ENCODE measurements around the gene E2F6.

DNA sequence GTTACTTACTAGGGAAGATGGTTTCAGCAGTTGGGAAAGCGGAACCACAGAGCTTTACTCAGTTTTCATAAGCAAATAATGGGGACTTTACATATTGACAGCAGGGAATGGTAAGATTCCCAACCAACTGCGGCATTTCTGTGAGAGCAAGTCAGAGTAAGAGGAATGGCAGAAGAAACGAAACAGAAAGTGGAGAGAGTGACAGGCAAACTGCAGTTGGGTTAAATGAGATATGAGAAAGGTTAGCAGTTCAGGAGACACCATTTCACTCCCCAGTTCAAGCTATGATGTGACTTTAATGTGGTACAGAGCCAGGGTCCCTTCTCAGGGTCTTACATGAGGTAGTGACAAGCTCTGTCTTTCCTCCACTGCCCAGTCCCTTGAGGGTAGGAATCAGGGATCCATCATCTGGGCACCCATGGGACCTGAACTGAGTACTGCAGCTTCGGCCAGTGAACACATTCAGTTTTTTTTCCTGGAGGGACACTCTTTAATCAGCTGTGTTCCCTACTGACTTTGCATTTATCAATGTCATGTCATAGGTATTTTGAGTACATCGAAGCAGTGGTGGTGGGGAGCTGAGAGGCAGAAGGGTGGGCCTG lies 34.8 kb upstream of the E2F6 start:
- no peak for TF ChIP-seq YY1 (IDR thresholded peaks at IDR 0.05; ENCODE audit: low read depth)
- TF ChIP-seq, protein P1, sequence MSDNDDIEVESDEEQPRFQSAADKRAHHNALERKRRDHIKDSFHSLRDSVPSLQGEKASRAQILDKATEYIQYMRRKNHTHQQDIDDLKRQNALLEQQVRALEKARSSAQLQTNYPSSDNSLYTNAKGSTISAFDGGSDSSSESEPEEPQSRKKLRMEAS (IDR thresholded peaks at IDR 0.05), result no peak
- no peak for TF ChIP-seq TAF1 (IDR thresholded peaks at IDR 0.05; ENCODE audit: low read depth)
- TF ChIP-seq EP300 (IDR thresholded peaks at IDR 0.05; ENCODE audit: borderline replicate concordance), result no peak
- TF ChIP-seq RAD21 (IDR thresholded peaks at IDR 0.05; ENCODE audit: low read depth), result no peak
- TF ChIP-seq EGR1 (IDR thresholded peaks at IDR 0.05), result no peak
- TF ChIP-seq CEBPB (IDR thresholded peaks at IDR 0.05), result no peak
- TF ChIP-seq, protein P2, sequence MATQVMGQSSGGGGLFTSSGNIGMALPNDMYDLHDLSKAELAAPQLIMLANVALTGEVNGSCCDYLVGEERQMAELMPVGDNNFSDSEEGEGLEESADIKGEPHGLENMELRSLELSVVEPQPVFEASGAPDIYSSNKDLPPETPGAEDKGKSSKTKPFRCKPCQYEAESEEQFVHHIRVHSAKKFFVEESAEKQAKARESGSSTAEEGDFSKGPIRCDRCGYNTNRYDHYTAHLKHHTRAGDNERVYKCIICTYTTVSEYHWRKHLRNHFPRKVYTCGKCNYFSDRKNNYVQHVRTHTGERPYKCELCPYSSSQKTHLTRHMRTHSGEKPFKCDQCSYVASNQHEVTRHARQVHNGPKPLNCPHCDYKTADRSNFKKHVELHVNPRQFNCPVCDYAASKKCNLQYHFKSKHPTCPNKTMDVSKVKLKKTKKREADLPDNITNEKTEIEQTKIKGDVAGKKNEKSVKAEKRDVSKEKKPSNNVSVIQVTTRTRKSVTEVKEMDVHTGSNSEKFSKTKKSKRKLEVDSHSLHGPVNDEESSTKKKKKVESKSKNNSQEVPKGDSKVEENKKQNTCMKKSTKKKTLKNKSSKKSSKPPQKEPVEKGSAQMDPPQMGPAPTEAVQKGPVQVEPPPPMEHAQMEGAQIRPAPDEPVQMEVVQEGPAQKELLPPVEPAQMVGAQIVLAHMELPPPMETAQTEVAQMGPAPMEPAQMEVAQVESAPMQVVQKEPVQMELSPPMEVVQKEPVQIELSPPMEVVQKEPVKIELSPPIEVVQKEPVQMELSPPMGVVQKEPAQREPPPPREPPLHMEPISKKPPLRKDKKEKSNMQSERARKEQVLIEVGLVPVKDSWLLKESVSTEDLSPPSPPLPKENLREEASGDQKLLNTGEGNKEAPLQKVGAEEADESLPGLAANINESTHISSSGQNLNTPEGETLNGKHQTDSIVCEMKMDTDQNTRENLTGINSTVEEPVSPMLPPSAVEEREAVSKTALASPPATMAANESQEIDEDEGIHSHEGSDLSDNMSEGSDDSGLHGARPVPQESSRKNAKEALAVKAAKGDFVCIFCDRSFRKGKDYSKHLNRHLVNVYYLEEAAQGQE (IDR thresholded peaks at IDR 0.05; ENCODE audit: low read depth), result no peak
- no peak for TF ChIP-seq TEAD4 (IDR thresholded peaks at IDR 0.05)
- no peak for TF ChIP-seq FOXM1 (IDR thresholded peaks at IDR 0.05; ENCODE audit: borderline replicate concordance, low read depth)

Measured in Ishikawa (cell line).